A549 (cell line): ENCODE data around the gene ELN. TPM values are rescaled to one million over a fixed set of nuclear protein-coding genes. Genes with fewer than 3 reads are reported as not detected.

Experiments
- ATAC-seq, 2 experiments: fragments of 200-7000 bp in 1 of 2; fragments of >200 bp in 1 of 2; cut with Nextera tagmentation in 1 of 2; cut with Tn5 transposase in 1 of 2; 3 replicates each; pipeline versions ENCODE4 v1.8.0 to v1.9.1; 2018 to 2020; ENCODE audit warnings: mild to moderate bottlenecking in 1 of 2, moderate library complexity in 1 of 2
- CTCF ChIA-PET: fragments of 300-600 bp; sonication (Branson Sonifier 250); formaldehyde crosslinking; extraction: SDS; loops from one replicate; lab custom pipeline; 2021; ENCODE audit warnings: antibody characterized with exemption, inconsistent platforms; lab: Yijun Ruan, JAX
- POLR2A ChIA-PET: fragments of 350-600 bp; formaldehyde crosslinking; extraction: SDS; loops from one replicate; lab custom pipeline; 2021; ENCODE audit warnings: antibody characterized with exemption, inconsistent platforms; lab: Yijun Ruan, JAX
- DNase-seq, 2 experiments: peaks; one replicate each; pipeline versions ENCODE4 v3.0.0 to v3.0.0-alpha.2; 2011 to 2016; ENCODE audit warnings: low read depth in 1 of 2, low spot score in 1 of 2
- FAIRE-seq: peaks from 2 replicates; lab custom pipeline; 2011; peaks lifted over from hg19 to GRCh38; lab: Jason Lieb, UNC
- H3K27ac ChIP-seq, 2 experiments: fragments of >200 bp; sonication (Bioruptor Twin); formaldehyde crosslinking; 3 replicates each; pipeline ENCODE4 v1.5.1; 2016 to 2017
- H3K4me1 ChIP-seq: fragments of >200 bp; sonication (Bioruptor Twin); formaldehyde crosslinking; 3 replicates; pipeline ENCODE4 v1.6.1; 2016
- H3K4me2 ChIP-seq: fragments of >200 bp; sonication (Bioruptor Twin); formaldehyde crosslinking; 3 replicates; pipeline ENCODE4 v1.6.1; 2016
- H3K4me3 ChIP-seq: fragments of >200 bp; sonication (Bioruptor Twin); formaldehyde crosslinking; 3 replicates; pipeline ENCODE4 v1.5.1; 2016
- H3K9me3 ChIP-seq: fragments of >200 bp; sonication (Bioruptor Twin); formaldehyde crosslinking; 3 replicates; pipeline ENCODE4 v1.6.1; 2016
- ATOH8 ChIP-seq: fragments of 250-450 bp; sonication (Bioruptor Pico); IDR thresholded peaks from 2 replicates; pipeline ENCODE4 v1.5.0; 2020; ENCODE audit warnings: low read depth, mild to moderate bottlenecking, moderate library complexity
- BCL3 ChIP-seq: fragments of >200 bp; sonication (Bioruptor Twin); formaldehyde crosslinking; IDR thresholded peaks from 3 replicates; pipeline ENCODE4 v1.6.1; 2016
- BHLHE40 ChIP-seq: IDR thresholded peaks from 2 replicates; pipeline ENCODE4 v1.6.1; 2012; ENCODE audit warnings: low read depth, low read length, inconsistent platforms
- CBX8 ChIP-seq: fragments of 200-600 bp; sonication (generic); IDR thresholded peaks from 2 replicates; pipeline ENCODE4 v1.6.1; 2016
- CHD2 ChIP-seq: fragments of 150-350 bp; IDR thresholded peaks from 2 replicates; pipeline ENCODE4 v1.6.1; 2014; ENCODE audit warnings: low read length; ENCODE audit not compliant: partially characterized antibody
- CTCF ChIP-seq: fragments of >200 bp; sonication (Bioruptor Twin); formaldehyde crosslinking; IDR thresholded peaks from 3 replicates; pipeline ENCODE4 v1.5.1; 2016
- EHF ChIP-seq: fragments of 250-450 bp; sonication (Bioruptor Pico); IDR thresholded peaks from 2 replicates; pipeline ENCODE4 v1.5.0; 2020; ENCODE audit warnings: mild to moderate bottlenecking
- EP300 ChIP-seq, 2 experiments: fragments of >200 bp; sonication (Bioruptor Twin); formaldehyde crosslinking; IDR thresholded peaks; 2 replicates in 1 of 2; 3 replicates in 1 of 2; pipeline ENCODE4 v1.6.1; 2016 to 2017
- ESRRA ChIP-seq: fragments of 150-350 bp; IDR thresholded peaks from 2 replicates; pipeline ENCODE4 v1.6.1; 2014; ENCODE audit warnings: mild to moderate bottlenecking, low read length, borderline replicate concordance
- FOSL2 ChIP-seq, 2 experiments: fragments of 450-650 bp in 1 of 2; fragments of >200 bp in 1 of 2; sonication (Bioruptor Twin) in 1 of 2; formaldehyde crosslinking; IDR thresholded peaks; 2 replicates each; pipeline versions ENCODE4 v1.5.0 to v1.6.1; 2016 to 2020; ENCODE audit warnings: mild to moderate bottlenecking in 1 of 2, moderate library complexity in 1 of 2
- FOXS1 ChIP-seq: fragments of 250-450 bp; sonication (Bioruptor Pico); IDR thresholded peaks from 2 replicates; pipeline ENCODE4 v1.5.0; 2020; ENCODE audit warnings: mild to moderate bottlenecking, moderate library complexity
- GATA3 ChIP-seq: IDR thresholded peaks from 2 replicates; pipeline ENCODE4 v1.6.1; 2012; ENCODE audit warnings: borderline replicate concordance
- HDAC2 ChIP-seq: fragments of 200-600 bp; sonication (generic); IDR thresholded peaks from 2 replicates; pipeline ENCODE4 v1.6.1; 2016
- HMGXB4 ChIP-seq: fragments of 250-450 bp; sonication (Bioruptor Pico); IDR thresholded peaks from 2 replicates; pipeline ENCODE4 v1.5.0; 2021; ENCODE audit warnings: mild to moderate bottlenecking, moderate library complexity, borderline replicate concordance
- HOXA7 ChIP-seq: fragments of 250-450 bp; sonication (Bioruptor Pico); IDR thresholded peaks from 2 replicates; pipeline ENCODE4 v1.5.0; 2020; ENCODE audit warnings: mild to moderate bottlenecking, moderate library complexity
- HOXB13 ChIP-seq: fragments of 250-450 bp; sonication (Bioruptor Pico); IDR thresholded peaks from 2 replicates; pipeline ENCODE4 v1.5.0; 2020; ENCODE audit warnings: low read depth, mild to moderate bottlenecking, moderate library complexity
- JUN ChIP-seq, 2 experiments: fragments of >200 bp; sonication (Bioruptor Twin); formaldehyde crosslinking; IDR thresholded peaks; 2 replicates in 1 of 2; 3 replicates in 1 of 2; pipeline ENCODE4 v1.6.1; 2016 to 2017
- JUNB ChIP-seq: fragments of >200 bp; sonication (Bioruptor Twin); formaldehyde crosslinking; IDR thresholded peaks from 2 replicates; pipeline ENCODE4 v1.6.1; 2016
- MAFK ChIP-seq: fragments of 450-650 bp; IDR thresholded peaks from 2 replicates; pipeline ENCODE4 v1.6.1; 2014; ENCODE audit not compliant: partially characterized antibody
- NFE2L2 ChIP-seq: fragments of 150-350 bp; conservative IDR thresholded peaks from 2 replicates; pipeline ENCODE4 v1.6.1; 2014; ENCODE audit warnings: low read length
- NPAS2 ChIP-seq: fragments of 250-450 bp; sonication (Bioruptor Pico); IDR thresholded peaks from 2 replicates; pipeline ENCODE4 v1.8.0; 2022; ENCODE audit warnings: mild to moderate bottlenecking, moderate library complexity, borderline replicate concordance
- POLR2AphosphoS2 ChIP-seq: conservative IDR thresholded peaks from 2 replicates; pipeline ENCODE4 v1.6.1; 2012; ENCODE audit warnings: low read length, improper control_type of control experiment, inconsistent platforms
- RAD21 ChIP-seq, 2 experiments: fragments of >200 bp in 1 of 2; sonication (Bioruptor Twin) in 1 of 2; formaldehyde crosslinking in 1 of 2; IDR thresholded peaks in 1 of 2; conservative IDR thresholded peaks in 1 of 2; 2 replicates in 1 of 2; 3 replicates in 1 of 2; pipeline ENCODE4 v1.6.1; 2012 to 2018; ENCODE audit warnings: inconsistent platforms in 1 of 2
- RARB ChIP-seq: fragments of 250-450 bp; sonication (Bioruptor Pico); IDR thresholded peaks from 2 replicates; pipeline ENCODE4 v1.8.0; 2021; ENCODE audit warnings: mild to moderate bottlenecking, moderate library complexity
- REST ChIP-seq: fragments of 200-600 bp; sonication (generic); IDR thresholded peaks from 2 replicates; pipeline ENCODE4 v1.6.1; 2016; ENCODE audit warnings: antibody characterized with exemption, mild to moderate bottlenecking, moderate library complexity
- SMC3 ChIP-seq: fragments of >200 bp; sonication (Bioruptor Twin); formaldehyde crosslinking; IDR thresholded peaks from 3 replicates; pipeline ENCODE4 v1.6.1; 2018; ENCODE audit warnings: inconsistent platforms
- TP53 ChIP-seq: fragments of 250-450 bp; sonication (Bioruptor Pico); IDR thresholded peaks from 2 replicates; pipeline ENCODE4 v1.5.0; 2021; ENCODE audit warnings: mild to moderate bottlenecking, moderate library complexity
- WGBS: methylation state at CpG from one replicate; pipeline ENCODE4 v1.1.6; 2017; ENCODE audit errors: missing lambda C conversion rate; 5-methylcytosine and 5-hydroxymethylcytosine counted together
- polyA plus RNA-seq, 4 experiments: library from polyadenylated mRNA; depleted of rRNA in 3 of 4; stranded (reverse); fragments of >200 nt; fragmentation: RNase III in 1 of 4; extraction: RNeasy Plus Mini Kit Qiagen cat#74134 plus additional on column Dnase treatment in 1 of 4; gene quantifications; 2 replicates in 3 of 4; 3 replicates in 1 of 4; pipeline ENCODE4 v1.2.3, GENCODE V29; 2011 to 2017

The ELN gene
- polyA plus RNA-seq, 2 of the 4 experiments (the other 2 are of a cell fraction), result 0.09 to 0.16 TPM

GRCh38 chr7:74051193-74051592 is 23.2 kb downstream of the ELN start:
- no peak overlapping the region for H3K4me3 ChIP-seq
- 61% methylated on average over 8 of the region's 10 CpGs for WGBS
- H3K4me2 ChIP-seq, result no peak overlapping the region
- TF ChIP-seq CHD2 (no peak), POLR2AphosphoS2 (no peak), HDAC2 (no peak), HOXB13 (no peak), JUNB (no peak)
- H3K4me1 ChIP-seq, result no peaks in the 10 kb centered on the region
- FAIRE-seq (no peak), ATAC-seq (no peak), DNase-seq (no peak)
- POLR2A ChIA-PET, result no interaction called here
- H3K27ac ChIP-seq, result no peak overlapping the region
- no peaks in the 10 kb centered on the region for H3K9me3 ChIP-seq
- CTCF ChIA-PET, result interaction anchor here (1.2 to 1.4 kb wide), 2 partner anchors 25 to 70 kb away, joined by 3 read pairs; no protein-coding TSS in a partner anchor

GRCh38 chr7:74051629-74052410 is 23.8 kb downstream of the ELN start:
- no peak for FAIRE-seq
- Histone ChIP-seq H3K9me3 (no peaks in the 10 kb centered on the region), H3K4me1 (no peaks in the 10 kb centered on the region), H3K27ac (no peak overlapping the region), H3K4me3 (no peak overlapping the region), H3K4me2 (no peak overlapping the region)
- DNase-seq, result peak; percentile 52 to 57
- 26% methylated on average over 13 of the region's 16 CpGs for WGBS
- TF ChIP-seq RAD21 (conservative IDR thresholded peaks at IDR 0.05 in 1 of 2, IDR thresholded peaks at IDR 0.05 in 1 of 2) (peak; percentile 55 to 70), FOSL2 (IDR thresholded peaks at IDR 0.05) (no peak), FOSL2 (CRISPR knock-in tag; IDR thresholded peaks at IDR 0.05) (no peak), HMGXB4 (no peak), MAFK (no peak), CBX8 (no peak), JUN (IDR thresholded peaks at IDR 0.05) (no peak), ATOH8 (no peak), HOXB13 (no peak), TP53 (CRISPR knock-in tag) (no peak), NPAS2 (CRISPR knock-in tag) (no peak), HDAC2 (no peak), EP300 (IDR thresholded peaks at IDR 0.05) (no peak), FOXS1 (CRISPR knock-in tag) (no peak), BCL3 (no peak), RARB (CRISPR knock-in tag) (no peak), REST (no peak), EHF (CRISPR knock-in tag) (no peak), ESRRA (no peak), SMC3 (peak; percentile 44), HOXA7 (CRISPR knock-in tag) (no peak), BHLHE40 (no peak), NFE2L2 (no peak), CTCF (peak; percentile 42), GATA3 (no peak)
- CTCF ChIA-PET, result interaction anchor here (0.6 to 1.4 kb wide), 8 partner anchors 8 to 127 kb away, joined by 3 to 5 read pairs (median 3); no protein-coding TSS in a partner anchor
- peak; percentile 78 to 86 for ATAC-seq
- POLR2A ChIA-PET, result no interaction called here
